HS-27A (cell line): ENCODE measurements around the gene EN2.
"Not testable (repeated sequence)": the region's sequence is repeated elsewhere in the genome, so short reads cannot be mapped to it uniquely, and the experiment has no call there.

Experiments
- DNase-seq: peaks from one replicate; pipeline ENCODE4 v3.0.0-alpha.2; 2012; ENCODE audit warnings: low read depth, missing footprints

EN2 gene

DNA sequence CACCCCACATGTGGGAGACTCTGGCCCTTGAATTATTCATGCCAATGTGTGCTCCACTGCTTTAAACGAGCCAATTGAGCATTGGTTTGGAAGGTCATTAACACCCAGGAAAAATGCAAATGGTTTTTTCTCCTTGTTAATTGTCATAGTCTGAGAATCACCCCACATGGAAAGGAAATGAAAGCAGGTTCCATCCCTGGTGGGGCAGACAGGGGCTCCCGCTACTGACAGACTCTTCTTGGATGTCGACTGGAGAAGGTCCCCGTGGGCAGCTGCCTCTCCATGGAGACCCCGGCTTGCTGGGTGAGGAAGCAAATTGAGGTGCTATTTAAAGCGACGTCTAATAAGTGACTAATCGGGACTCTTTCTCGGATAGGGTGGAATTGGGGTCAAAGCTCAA is 32.0 kb upstream of the EN2 start:
- no peak for DNase-seq

DNA sequence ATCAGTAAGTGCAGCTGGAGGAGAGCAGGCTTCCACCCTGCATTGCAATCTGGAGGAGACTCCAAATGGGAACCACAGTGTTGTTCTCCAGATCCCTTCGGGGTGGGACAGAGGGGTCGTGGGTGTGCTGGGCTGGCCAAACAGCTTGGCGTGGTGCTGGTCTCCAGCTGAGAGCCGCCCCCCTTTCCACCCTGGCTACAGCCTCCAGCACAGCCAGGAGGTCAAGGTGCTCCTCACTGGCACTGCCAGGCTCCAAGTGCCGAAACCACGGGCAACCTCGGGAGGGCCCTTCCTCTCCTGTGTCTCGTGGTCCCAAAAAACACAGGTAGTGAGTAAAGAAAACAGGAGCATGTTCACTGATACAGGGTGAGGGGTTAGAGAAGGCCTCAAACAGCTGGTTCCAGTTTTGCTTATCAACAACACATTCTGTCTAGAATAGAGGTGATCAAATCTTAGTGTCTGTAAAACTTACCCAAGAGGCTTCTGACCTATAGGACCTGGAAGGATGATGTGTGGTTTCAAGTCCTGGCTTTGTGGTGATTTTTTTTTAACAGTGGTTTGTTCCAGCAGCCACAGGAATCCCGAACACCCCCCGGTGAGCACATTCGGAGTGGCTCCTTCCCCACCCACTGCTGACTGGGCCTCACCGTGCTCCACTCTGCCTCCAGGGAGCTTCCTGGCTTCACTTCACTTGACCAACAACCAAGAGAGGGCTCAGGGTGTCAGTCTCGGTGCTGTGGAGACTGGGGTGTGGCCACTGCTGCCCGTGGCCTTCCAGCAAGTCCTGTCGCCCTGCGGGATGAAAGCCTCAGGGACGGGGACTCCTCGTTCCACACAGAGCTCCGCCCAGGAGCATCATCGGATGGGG is 31.2 kb upstream of the EN2 start:
- DNase-seq: no peak

DNA sequence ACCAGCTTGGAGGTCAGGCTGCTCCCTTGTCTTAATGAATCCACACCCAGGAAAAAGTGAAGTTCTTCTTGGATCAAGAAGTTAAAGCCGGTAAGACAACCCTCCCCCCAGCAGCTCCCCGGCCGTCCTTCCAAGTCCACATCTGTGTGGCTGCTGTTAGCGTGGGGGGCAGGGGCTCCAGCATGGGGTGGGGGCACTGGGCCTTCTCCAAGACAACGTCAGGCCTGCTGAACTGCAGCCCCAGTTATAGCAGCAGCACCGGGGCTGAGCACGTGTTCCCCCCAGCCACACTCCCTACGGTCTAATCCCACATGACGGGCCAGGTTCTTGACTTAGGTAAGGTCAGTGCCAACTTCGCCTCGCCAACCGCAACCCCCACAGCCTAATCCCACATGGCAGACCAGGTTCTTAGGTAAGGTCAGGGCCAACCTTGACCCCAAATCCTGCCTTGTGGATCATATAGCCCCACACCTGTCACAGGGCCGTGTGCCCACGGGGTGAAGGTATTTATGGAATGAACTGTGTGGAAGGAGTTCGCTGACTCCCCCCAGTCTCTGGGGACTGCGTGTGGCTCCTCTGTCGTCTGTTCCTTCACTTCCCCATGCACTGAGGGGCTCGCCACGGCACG is 30.4 kb upstream of the EN2 start:
- DNase-seq: no peak

DNA sequence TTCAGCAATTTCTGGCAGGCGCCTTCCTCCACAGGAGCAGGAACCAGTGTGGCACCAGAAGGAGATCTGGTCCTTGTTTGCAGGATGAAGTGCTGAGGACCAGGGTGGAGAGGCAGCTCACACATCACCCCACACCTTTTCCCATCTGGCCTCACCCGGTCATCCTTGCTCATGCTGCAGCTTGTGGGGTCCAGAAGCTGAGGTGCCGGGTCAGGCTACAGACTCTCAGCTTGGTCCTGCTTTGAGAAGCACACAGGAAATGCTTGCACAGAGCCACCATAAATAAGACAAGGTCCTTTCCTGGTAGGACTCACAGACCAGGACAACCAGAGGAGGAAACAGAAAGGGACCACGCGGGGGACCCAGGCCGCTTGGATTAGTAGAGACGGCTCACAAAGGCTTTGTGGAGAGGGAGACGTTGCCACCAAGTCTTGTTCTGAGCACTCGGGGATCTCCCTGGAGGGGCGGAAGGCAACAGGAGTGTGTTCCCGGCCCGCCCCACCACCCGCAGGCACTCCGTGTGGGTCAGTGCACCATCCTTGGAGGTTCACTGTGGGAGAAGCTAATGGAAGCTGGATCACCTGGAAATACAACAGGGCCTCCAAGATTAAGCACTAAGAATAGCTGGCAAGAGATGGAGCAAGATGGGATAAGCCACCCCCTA is 29.6 kb upstream of the EN2 start:
- no peak for DNase-seq

DNA sequence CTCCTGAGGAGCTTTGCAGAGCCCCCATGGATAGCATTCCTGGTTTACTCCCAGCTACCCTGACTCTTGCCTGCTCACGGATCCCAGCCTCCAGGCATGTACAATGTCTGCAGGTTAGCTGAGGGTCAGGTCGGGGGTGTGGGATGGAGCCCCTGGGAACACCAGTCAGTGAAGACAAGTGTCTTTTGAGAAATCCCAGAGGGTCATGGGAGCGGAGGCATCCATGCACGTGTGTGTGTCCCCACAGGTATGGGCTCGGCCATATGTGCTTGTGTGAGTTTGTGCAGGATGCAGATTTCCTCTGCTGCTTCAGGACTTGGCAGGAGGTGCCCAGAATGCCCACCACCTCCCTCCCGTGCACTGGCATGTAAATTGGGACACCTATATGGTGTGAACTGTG is 28.3 kb upstream of the EN2 start:
- no peak for DNase-seq

DNA sequence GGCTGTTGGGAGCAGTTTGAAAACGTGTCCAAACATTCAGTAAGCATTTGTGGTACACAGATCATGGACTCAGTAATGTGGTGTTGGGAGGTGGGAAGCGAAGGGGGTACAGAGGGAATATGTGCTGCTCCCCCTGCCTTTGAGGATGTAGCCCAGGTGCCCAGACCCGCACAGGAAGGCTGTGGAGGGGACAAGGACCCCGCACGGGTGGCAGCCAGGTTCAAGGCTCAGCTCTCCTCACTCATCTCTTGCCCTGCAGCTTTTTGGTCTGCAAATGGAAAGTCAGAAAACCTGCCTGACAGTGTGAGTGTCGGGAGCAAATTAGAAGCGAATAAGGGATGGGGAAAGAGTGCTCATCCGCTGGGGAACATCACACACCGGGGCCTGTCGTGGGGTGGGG is 27.3 kb upstream of the EN2 start:
- DNase-seq: no peak

DNA sequence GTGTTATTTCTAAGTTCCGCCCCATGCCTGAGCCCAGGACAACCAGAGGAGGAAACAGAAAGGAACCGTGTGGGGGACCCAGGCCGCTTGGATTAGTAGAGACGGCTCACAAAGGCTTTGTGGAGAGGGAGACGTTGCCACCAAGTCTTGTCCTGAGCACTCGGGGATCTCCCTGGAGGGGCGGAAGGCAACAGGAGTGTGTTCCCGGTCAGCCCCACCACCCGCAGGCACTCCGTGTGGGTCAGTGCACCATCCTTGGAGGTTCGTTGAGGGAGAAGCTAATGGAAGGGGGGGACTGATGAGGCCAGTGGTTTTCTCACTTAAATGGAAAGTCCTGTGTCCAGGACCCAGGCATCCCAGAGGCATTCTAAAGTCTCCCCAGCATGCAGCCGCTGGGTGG is 26.7 kb upstream of the EN2 start:
- DNase-seq: no peak

DNA sequence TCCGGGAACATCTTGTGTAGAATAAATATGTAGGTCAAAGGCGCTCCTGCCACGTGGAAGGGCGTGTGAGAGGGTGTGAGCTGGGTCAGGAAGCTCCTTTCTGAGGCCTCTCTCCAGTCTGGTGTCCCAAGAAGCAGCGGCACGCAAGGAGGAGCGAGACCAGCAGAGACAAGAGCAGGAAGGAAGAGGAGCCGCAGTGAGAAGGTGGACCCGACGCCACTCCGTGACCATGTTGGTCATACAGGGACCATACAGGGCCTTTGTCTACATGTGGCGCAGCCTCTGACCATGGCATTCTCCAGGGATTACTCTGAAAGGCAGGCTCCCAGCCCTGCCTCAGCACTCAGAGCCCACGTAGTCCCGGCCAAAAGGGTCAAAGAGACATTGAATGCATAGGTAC is 26.2 kb upstream of the EN2 start:
- DNase-seq: no peak

DNA sequence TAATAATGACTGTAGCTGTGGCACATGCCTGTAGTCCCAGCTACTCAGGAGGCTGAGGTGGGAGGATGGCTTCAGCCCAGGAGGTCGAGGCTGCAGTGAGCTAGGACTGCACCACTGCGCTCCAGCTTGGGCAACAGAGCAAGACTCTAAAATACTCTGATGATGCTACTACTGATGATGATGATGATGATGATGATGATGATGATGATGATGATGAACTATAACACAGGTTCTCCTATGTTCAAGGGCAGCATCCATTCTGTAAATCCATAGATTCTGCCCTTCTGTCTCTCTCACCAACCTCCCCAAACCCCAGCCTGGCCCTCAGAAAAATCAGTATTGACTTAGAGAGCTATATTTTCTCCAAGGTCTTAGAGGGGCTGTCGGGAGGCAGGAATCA is 22.8 kb upstream of the EN2 start:
- DNase-seq: no peak

DNA sequence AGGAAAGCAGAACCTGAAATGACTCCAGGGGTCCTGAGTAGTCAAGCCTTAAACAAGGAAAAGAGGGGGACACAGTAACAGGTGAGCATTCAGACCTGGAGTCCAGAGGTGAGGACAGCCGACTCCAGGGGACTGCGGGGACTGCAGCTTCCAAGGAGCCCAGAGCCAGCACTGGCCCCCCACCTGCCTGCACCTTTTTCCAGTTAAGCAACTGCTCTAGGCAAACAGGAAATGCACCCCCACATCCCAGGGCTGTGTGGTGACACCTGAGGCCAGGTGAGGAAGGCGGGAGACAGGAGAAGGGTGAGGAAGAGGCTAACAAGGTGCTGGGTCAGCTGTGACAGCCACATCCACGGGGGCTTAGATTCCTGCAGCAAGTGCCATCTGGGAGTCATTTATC is 20.1 kb upstream of the EN2 start:
- no peak for DNase-seq

DNA sequence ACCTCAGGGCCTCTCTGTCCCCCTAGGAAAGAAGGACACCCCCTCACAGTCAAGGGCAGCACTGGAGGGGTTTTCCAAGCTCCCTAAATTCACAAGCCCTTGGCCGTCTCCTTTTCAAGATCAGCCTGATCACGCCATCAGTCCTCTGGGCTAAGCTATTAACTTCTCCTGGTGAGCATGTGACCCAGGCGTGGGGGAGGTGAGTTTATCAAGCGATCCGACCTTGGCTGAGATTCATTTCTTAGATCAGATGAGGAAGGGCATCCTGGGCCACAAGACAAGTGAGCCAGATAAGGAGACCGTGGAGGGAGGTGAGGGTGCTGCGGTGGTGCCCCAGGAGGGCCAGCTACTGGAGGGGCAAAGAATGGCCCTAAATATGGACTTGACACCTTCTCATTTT is 19.2 kb upstream of the EN2 start:
- DNase-seq: no peak

DNA sequence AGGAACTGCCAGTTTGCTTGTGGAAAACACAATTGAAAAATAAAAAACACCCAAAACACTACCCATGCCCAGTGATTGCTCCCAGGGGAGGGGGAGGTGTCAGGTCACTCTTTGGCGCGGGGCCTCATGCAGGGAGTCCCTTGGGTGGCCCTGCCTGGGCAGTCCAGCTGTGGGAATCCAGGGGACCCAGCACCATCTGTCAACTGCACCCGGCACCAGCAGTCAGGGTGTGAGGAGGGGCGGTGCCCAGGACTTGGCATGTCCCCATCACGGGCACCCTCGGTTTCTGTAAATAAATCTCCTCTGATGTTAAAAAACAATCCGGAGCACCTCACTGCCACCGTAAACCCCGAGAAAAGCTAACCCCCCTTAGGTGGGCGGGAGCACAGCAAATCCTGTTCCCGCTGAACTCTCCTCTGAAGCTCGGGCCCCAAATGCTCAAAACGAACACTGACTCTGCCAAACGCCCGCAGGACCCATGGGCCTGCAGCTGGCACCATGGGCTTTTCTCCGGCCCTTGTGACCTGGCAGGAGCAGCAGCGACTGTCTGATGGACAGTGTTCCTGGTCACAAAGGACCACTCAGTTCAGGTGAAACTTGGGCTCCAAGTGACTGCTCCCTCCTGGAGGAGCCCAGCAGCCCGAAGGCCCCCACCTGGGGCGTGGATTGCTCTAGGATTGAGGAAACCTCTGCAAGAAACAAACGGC is 18.5 kb upstream of the EN2 start:
- no peak for DNase-seq

DNA sequence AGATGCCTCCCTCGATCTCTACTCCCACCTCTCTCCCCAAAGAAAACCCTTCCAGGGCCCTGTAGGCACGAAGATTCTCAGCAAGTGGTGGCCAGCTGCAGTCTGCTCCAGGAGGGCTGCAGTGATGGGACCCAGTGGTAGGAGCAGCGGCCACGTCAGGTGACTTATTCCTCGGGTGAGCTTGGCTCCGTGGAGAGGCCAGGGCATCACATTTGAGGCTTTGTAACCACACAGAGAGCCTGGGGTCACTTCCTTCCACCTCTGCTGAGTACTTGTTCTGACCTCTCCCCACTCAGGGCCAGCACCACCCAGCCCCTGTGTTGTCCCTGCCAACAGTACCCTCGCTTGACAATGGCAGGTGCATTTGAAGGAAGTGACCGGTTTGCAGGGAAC is 17.9 kb upstream of the EN2 start:
- DNase-seq: no peak

DNA sequence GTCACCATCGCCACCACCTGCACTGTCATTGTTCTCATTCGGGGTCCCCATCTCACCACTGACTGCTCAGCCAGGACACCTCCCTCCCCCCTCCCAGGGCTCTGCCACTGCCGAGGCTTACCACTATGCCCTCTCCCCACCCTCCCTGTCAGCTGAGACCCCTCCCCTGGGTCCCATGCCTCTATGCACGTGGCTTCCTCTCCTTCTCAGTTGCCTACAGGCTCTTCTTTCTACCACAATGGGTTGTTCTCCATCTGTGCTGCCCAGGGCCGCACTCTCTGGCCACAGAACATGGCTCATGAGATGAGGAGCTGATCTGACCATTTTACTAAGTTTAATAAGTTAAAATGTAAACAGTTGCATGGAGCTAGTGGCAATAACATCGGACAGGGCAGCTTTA is 16.1 kb upstream of the EN2 start:
- DNase-seq: no peak

DNA sequence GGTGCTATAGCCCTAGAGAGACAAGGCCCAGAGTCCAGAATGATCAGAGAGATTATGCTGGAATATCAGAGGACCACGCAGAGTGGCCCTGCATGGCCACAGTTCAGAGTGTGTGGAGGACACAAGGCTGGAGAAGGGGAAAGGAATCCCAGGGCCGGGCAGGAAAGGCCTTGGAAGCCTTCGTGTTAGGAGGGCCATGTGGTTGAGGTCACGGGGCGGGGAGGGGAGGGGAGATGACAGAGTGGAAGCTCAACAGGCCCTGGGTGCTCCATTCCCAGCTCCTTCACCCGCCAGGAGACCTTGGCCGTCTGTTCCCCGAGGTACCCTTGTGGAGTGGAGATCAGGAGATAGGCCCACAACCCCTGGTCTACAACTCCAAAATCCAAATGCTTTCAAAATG is 13.2 kb upstream of the EN2 start:
- DNase-seq: no peak

DNA sequence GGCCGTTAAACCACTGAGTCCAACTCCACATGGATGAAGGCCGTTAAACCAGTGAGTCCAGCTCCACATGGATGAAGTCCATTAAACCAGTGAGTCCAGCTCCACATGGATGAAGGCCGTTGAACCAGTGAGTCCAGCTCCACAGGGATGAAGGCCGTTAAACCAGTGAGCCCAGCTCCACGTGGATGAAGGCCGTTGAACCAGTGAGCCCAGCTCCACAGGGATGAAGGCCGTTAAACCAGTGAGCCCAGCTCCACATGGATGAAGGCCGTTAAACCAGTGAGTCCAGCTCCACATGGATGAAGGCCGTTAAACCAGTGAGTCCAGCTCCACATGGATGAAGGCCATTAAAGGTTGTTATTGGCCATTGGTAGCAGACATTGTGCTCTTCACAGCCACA is 12.3 kb upstream of the EN2 start:
- not testable (repeated sequence) for DNase-seq

DNA sequence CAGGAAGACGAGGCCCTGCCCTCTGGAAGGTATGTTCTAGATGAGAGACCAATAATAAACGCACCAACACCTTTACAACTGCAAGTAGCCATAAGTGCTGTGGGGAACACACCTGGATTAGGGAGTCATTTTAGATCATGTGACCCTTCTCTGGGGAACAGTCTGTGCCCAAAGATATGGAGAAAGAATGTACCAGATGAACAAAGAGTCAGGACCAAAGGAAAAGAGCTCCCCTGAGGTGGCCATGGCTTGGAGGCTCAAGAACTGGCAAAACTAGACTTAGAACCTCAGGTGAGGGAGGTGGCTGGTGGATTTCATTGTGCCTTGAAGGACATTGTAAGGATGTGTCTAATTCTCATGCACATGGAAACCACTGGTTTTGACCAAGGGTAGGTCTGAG is 10.3 kb upstream of the EN2 start:
- no peak for DNase-seq

DNA sequence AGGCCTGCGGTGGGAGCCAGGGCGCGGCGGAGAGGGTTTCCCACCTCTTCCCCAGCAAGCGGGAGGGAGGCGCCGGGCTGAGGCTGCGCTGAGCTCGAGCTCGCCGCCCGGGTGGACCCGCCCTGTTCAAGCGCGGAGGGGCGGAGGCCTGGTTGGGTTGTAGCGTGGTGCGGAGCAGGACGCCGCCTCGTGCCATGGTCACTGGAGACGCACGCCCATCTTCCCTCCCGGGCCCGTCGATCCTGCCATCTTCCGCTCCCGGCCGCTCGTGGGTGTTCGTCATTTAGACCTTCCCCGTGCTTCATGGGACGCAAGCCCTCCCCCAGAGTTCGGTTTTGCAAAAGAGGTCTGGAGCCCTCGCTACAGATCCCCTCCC is 9.3 kb upstream of the EN2 start:
- DNase-seq: no peak

DNA sequence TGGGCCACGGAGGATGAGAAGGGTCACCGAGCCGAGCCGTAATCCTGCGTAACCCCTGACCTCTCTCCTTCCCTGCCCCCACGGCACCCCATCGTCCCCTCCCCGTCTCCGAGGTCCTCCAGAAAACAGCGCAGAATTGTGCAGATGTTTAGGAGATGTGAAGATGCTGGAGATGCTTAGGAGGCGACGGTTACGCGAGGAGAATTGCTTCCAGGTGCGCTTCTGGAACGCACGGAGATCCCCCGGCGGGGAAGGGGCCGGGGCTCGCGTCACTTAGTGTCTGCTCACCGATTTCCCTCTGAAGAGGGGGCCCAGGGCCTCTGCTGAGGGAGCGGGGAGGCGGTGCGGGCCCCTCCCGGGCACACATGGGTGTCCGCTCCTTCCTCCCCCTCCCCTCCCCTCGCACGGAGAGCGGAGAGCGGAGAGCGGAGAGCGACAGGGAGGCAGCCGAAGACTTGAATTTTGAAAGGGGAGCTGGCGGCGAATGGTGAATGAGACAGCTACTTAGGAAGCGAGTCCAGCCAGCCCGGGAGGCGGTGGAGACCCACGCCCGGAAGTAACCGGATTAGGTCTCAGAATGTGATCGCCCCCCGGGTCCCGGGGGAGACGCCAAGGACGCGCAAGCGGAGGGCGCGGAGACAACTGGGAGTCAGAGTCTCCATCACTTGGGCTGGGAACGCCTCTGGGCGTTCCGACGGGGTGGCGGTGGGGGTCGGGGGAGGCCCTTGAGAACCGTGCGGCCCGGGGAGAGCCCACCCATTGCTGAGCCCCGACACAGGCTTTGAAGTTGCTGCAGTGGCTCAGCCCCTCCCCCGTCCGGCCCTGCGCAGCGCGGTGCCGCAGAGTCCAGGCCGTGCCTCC is 8.7 kb upstream of the EN2 start:
- no peak for DNase-seq

DNA sequence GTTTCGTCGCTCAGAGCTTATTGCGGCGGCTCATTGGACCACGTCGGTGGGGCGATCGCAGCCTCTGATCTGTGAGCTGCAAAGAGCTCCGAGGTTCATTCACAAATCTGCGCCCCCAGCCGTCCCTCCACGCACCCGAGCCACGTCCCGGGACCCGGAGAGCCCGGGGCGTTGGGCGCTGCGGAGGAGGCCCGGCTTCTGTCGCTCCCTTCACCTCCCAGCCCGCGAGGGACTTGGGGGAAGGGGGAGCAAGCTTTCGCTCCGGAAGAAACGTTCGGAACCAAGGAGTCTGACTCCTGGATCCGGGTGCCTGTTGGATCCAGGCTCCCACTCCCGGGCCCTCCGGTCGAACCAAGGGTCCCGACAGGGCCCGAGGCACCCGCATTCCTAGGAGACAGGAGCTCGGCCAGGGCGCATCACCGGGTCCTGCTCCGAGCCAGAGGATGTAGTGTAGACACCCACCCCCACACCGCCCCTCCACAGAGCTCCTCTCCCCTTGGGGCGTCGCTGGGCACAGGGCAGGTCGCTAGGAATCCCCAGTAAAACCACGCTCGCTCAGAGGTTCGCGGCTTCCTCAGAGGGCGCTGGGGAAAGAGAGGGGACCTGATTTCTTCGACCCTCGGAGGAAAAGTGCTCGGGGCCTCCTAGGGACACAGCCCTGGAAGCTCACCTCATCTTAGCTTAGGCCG is 7.9 kb upstream of the EN2 start:
- no peak for DNase-seq

DNA sequence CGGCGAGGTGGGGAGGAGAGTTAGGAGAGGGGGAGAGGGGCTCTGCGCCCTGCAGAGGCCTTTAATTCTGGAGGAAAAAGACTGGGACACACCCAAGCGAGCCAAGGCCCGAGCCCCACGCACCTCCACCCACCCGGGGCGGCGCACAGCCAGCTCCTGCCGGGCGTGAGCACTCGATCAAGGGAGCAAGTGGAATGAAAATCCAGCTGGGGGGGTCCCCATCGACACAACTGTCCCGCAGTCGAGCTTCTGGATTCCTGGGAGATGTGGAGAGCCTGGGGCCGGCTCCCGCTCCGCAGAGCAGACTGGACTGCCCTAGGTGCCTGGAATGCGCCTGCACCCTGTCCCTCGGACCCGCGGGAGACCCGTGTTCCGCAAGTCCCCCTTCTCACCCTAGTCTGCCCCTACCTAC is 7.4 kb upstream of the EN2 start:
- DNase-seq: no peak
